Measurements from ENCODE around the gene PTPRG. TPM values are rescaled to one million over a fixed set of nuclear protein-coding genes. Genes with fewer than 3 reads are reported as not detected.

Gene PTPRG
- polyA plus RNA-seq, 3 donors, result not detected

GRCh38 chr3:62284442-62284841 is 723.1 kb downstream of the PTPRG start:
- Mint-ChIP-seq H3K27me3 (ENCODE audit: low read depth in 3 of 3) (no peaks in the 10 kb centered on the region), H3K9me3 (peaks cover 0 to 2% (median 0%) of the 10 kb centered on the region in 7 donors), H3K36me3 (peaks cover 0 to 3% of the 10 kb centered on the region in 2 donors), H3K4me3 (no peak overlapping the region), H3K27ac (peak overlapping the region in 1 of 7 donors; percentile 59), H3K4me1 (peaks cover 46% of the 10 kb centered on the region)
- 75% methylated on average over 2 of the region's 2 CpGs for WGBS (ENCODE audit: insufficient coverage)
- intact Hi-C loops (cut with micrococcal nuclease), result no loop called here
- H3K4me2 ChIP-seq (replicated peaks; ENCODE audit: extremely low read depth, low read length, poor library complexity, severe bottlenecking), result no peak overlapping the region
- no peak overlapping the region for H3K4me3 ChIP-seq (replicated peaks in 1 of 3; ENCODE audit: low read depth in 2 of 3, low read length in 3 of 3)
- H4K20me1 ChIP-seq (ENCODE audit: insufficient read depth, low read length), result no peaks in the 10 kb centered on the region
- no peaks in the 10 kb centered on the region for H3K79me2 ChIP-seq (ENCODE audit: insufficient read depth, low read length)
- H3K4me1 ChIP-seq (ENCODE audit: control insufficient read depth in 1 of 2, insufficient read depth in 2 of 2, low read length in 2 of 2), result peaks cover 19 to 33% of the 10 kb centered on the region in 2 donors
- TF ChIP-seq, protein P1, sequence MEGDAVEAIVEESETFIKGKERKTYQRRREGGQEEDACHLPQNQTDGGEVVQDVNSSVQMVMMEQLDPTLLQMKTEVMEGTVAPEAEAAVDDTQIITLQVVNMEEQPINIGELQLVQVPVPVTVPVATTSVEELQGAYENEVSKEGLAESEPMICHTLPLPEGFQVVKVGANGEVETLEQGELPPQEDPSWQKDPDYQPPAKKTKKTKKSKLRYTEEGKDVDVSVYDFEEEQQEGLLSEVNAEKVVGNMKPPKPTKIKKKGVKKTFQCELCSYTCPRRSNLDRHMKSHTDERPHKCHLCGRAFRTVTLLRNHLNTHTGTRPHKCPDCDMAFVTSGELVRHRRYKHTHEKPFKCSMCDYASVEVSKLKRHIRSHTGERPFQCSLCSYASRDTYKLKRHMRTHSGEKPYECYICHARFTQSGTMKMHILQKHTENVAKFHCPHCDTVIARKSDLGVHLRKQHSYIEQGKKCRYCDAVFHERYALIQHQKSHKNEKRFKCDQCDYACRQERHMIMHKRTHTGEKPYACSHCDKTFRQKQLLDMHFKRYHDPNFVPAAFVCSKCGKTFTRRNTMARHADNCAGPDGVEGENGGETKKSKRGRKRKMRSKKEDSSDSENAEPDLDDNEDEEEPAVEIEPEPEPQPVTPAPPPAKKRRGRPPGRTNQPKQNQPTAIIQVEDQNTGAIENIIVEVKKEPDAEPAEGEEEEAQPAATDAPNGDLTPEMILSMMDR (IDR thresholded peaks at IDR 0.05), result no peak
- no peak overlapping the region for H2AFZ ChIP-seq (ENCODE audit: insufficient read depth, low read depth, low read length, poor library complexity, severe bottlenecking)
- no peaks in the 10 kb centered on the region for H3K36me3 ChIP-seq (replicated peaks in 1 of 2; ENCODE audit: control insufficient read depth in 1 of 2, insufficient read depth in 2 of 2, low read length in 2 of 2)
- H3K27ac ChIP-seq (ENCODE audit: low read depth in 1 of 2, low read length in 2 of 2), result no peak overlapping the region
- no peak for DNase-seq
- no peaks in the 10 kb centered on the region for H3K27me3 ChIP-seq (ENCODE audit: control insufficient read depth in 2 of 2, insufficient read depth in 2 of 2, low read length in 2 of 2)
- H3K9me3 ChIP-seq (replicated peaks in 1 of 2; ENCODE audit: control insufficient read depth in 1 of 2, insufficient read depth in 1 of 2, low read length in 2 of 2), result no peaks in the 10 kb centered on the region
- H3K9ac ChIP-seq (ENCODE audit: insufficient read depth, low read length, poor library complexity, severe bottlenecking), result no peak overlapping the region

DNA sequence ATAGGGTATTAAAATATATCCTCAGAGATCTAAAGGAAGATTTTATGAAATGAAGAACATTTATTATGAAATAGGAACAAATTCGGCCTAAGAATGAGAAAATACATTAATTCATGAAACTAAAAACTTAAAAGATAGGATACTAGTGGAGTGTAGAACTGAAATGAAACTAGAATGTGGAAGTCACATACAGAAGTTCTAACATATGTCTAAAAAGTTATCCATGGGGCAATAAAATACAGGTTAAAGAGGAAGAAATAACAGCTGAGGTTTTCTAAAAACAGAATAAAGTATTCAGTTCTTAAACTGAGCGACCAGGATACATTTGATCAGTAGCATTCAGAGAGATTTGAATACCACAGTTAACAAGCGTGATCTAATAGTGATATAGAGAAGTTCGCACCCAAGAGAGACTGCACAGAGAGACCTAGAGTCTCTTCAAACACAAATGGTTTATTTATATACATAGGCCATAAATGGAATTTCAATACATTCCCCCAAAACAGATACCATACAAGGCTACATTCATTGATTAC is 726.1 kb downstream of the PTPRG start:
- 0% methylated on average over 1 of the region's 4 CpGs for WGBS (ENCODE audit: insufficient coverage)
- no peak overlapping the region for H3K9ac ChIP-seq (ENCODE audit: insufficient read depth, low read length, poor library complexity, severe bottlenecking)
- no peaks in the 10 kb centered on the region for H4K20me1 ChIP-seq (ENCODE audit: insufficient read depth, low read length)
- no peaks in the 10 kb centered on the region for H3K9me3 Mint-ChIP-seq
- peak overlapping the region in 1 of 2 donors; percentile 61 for H3K4me3 Mint-ChIP-seq
- peak overlapping the region in 5 of 7 donors; percentile 27 to 75 (median 38) for H3K27ac Mint-ChIP-seq
- peak overlapping the region; percentile 18 for H3K4me2 ChIP-seq (replicated peaks; ENCODE audit: extremely low read depth, low read length, poor library complexity, severe bottlenecking)
- no peaks in the 10 kb centered on the region for H3K79me2 ChIP-seq (ENCODE audit: insufficient read depth, low read length)
- intact Hi-C loops (cut with micrococcal nuclease), result no loop called here
- H3K4me1 ChIP-seq (ENCODE audit: control insufficient read depth in 1 of 2, insufficient read depth in 2 of 2, low read length in 2 of 2), result peaks cover 8 to 15% of the 10 kb centered on the region in 2 donors
- H3K27me3 Mint-ChIP-seq (ENCODE audit: low read depth in 3 of 3), result no peaks in the 10 kb centered on the region
- H3K27me3 ChIP-seq (ENCODE audit: control insufficient read depth in 2 of 2, insufficient read depth in 2 of 2, low read length in 2 of 2), result no peaks in the 10 kb centered on the region
- H2AFZ ChIP-seq (ENCODE audit: insufficient read depth, low read depth, low read length, poor library complexity, severe bottlenecking), result no peak overlapping the region
- no peak overlapping the region for H3K4me3 ChIP-seq (replicated peaks in 1 of 3; ENCODE audit: low read depth in 2 of 3, low read length in 3 of 3)
- DNase-seq, result peak in 2 of 3 donors; percentile 0 to 5
- no peaks in the 10 kb centered on the region for H3K36me3 ChIP-seq (replicated peaks in 1 of 2; ENCODE audit: control insufficient read depth in 1 of 2, insufficient read depth in 2 of 2, low read length in 2 of 2)
- no peaks in the 10 kb centered on the region for H3K9me3 ChIP-seq (replicated peaks in 1 of 2; ENCODE audit: control insufficient read depth in 1 of 2, insufficient read depth in 1 of 2, low read length in 2 of 2)
- TF ChIP-seq, protein P1 (IDR thresholded peaks at IDR 0.05), result no peak
- peaks cover 0 to 3% of the 10 kb centered on the region in 2 donors for H3K36me3 Mint-ChIP-seq
- H3K27ac ChIP-seq (ENCODE audit: low read depth in 1 of 2, low read length in 2 of 2), result peak overlapping the region in 1 of 2 donors; percentile 20
- H3K4me1 Mint-ChIP-seq, result peaks cover 27% of the 10 kb centered on the region
